ENCODE measurements around the gene HAP1.

DNA sequence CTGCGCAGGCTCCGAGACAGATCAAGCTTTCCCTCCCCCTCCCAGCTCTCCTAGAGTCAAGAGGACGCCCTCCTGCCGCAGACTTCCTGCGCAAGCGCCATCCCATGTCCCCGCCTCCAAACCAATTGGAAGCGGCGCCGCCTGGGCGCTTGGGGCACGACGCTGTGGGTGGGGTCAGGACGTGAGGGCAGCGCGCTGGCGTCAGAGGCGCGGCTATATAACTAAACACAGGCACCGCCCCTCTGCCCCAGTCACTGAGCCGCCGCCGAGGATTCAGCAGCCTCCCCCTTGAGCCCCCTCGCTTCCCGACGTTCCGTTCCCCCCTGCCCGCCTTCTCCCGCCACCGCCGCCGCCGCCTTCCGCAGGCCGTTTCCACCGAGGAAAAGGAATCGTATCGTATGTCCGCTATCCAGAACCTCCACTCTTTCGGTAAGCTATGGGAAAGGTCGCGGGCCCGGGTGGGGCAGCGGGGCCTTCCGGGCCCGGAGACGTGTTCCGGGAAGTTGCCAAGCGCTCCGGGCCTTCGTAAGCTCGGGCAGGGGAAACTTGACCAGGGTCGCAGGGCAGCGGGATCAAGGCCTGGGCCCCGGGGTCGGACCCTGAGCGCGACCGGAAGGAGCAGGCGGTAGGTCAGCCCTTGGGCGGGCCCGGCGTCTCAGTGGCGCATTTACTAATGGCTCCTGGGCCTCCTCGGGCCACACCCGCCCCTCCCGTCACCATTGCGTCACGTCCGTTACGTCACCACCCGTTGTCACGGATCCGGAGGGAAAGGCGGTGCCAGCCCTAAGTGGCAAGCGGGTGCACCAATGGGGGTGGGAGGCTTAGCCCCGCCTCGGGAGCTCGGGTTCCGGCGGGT is 45.6 kb downstream of the HAP1 start, which contains the start of gene EIF1:
- TF ChIP-seq CTCF (IDR thresholded peaks at IDR 0.05; ENCODE audit: low read depth, low read length) = no peak
- TF ChIP-seq POLR2A (IDR thresholded peaks at IDR 0.05; ENCODE audit: extremely low read depth, insufficient read length) = peak; percentile 97
- TF ChIP-seq MYC (IDR thresholded peaks at IDR 0.05; ENCODE audit: low read depth, low read length) = peak; percentile 85; the same call in 1 of the 2 replicates
- TF ChIP-seq, protein P1, sequence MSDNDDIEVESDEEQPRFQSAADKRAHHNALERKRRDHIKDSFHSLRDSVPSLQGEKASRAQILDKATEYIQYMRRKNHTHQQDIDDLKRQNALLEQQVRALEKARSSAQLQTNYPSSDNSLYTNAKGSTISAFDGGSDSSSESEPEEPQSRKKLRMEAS (IDR thresholded peaks at IDR 0.05; ENCODE audit: low read depth, low read length) = peak; percentile 68

Measured in NB4 (cell line).